ENCODE measurements around the gene TADA2B.

TADA2B gene

DNA sequence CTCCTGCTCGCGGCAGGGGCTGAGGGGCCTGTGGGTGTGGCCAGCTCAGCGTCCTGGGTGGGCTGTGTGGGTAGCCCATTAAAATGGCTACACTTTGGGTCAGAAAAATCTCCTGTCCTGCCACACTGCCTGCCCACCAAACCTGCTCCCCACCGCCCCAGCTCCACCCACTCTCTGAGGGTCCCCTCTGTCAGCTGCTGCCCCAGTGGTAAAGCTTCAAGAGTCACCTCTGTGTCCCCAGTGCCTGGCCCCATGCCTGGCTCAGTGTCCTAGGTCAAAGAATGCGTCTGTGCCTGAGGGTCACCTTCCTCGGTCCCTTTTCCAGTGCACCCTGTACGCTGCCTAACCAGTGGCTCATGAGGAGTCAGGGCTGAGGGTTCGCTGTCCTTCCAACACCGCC, 24.9 kb upstream of the TADA2B start:
- no peak for DNase-seq

DNA sequence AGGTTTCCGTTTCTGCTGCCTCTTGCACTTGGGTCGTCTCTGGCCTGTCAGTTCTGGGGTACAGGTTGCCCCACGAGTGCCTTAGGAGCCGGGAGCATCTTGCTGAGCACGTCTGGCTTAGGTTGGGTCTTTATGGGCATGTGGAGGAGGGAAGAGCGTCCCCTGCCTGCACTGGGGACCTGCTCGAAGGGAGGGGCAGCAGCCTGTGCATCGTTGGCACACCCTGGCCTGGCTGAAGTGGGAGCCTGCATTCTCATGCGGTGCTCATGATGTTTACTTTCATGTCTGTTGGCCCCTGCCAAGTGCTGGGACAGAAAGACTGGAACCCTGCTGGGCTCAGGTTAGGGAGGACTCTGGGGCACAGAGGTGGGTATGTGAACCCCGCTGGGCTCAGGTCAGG, 23.8 kb upstream of the TADA2B start:
- no peak for DNase-seq

DNA sequence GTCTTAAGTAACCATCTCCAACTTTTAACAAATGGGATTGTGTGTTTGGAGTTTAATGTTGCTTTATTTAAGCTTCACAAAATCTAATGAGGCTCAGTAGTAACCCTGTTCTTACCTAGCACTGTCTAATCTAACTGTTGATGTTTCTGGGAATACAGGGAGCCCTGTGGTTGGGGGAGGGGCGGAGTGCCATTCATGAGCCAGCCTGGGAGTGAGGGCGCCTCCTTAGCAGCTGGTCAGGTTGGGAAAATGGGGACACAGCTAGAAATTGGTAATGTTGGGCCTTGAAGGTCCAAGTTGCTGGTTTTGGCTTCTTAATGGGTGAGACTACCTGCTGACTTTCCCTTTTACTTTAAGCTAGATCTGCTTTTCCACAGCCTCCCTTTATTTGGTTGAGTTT, 22.9 kb upstream of the TADA2B start:
- DNase-seq = no peak

DNA sequence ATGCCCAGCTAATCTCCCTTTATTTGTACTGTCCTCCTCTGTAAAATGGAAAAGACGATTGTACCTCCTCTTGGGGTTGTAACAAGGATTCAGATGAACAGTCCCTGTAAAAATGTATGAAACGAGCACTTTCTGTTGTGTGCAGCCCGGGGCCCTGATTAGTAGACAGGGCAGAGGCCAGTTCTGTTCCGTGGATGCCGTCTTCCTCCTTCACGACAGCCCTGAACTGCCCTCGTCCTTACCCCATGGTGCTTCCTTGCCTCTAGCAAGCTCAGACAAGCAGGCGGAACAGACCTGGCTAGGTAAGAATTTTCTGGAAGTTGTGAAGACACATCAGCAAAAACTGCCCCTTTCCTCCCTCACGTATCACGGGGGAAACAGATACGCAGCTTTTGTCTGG, 22.3 kb upstream of the TADA2B start:
- no peak for DNase-seq

DNA sequence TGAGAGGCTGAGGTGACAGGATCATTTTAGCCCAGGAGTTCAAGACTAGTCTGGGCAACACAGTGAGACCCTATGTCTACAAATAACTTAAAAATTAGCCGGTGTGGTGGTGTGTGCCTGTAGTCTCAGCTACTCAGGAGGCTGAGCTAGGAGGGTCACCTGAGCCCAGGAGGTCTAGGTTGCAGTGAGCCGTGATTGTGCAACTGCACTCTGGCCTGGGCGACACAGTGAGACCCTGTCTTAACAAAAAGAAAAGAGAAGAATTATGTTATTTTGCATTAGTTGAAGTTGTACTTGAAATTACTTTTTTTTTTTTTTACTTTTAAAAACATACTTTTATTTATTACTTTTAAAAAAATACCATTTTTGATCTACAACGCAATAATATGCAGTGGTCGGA, 21.8 kb upstream of the TADA2B start:
- no peak for DNase-seq

DNA sequence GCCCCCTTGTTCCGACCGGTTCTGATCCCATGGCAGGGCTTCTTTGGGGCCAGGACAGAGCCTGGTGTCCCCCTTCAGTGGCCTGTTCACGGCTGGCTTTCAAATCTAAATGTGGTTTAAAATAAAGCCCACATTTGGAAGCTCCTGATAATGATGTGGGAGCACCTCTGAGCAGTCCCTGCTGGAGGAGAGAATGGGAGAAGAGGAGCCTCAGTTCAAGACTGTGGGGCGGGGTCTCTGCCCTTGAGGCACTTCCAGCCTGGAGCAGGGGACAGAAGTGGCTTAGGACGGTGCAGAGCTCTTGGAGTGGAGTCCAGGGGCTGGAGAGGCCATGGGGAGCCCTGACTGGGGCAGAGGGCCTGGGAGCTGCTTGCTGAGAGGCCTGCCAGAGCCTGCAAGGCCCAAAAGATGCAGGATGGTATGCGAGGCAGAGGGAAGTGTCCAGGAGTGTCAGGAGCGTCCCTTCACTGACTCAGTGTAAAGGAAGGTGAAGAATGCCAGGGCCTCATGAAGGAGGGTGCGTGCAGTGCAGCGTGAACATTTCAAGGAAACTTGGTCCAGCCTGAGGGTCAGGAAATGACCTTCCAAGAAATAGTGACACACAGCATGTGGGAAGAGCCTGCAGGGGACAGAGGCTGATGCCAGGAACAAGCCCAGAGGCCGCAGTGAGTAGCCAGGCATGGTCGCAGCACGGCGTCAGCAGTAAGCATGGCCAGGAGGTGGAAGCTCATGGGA, 21.1 kb upstream of the TADA2B start:
- no peak for DNase-seq

DNA sequence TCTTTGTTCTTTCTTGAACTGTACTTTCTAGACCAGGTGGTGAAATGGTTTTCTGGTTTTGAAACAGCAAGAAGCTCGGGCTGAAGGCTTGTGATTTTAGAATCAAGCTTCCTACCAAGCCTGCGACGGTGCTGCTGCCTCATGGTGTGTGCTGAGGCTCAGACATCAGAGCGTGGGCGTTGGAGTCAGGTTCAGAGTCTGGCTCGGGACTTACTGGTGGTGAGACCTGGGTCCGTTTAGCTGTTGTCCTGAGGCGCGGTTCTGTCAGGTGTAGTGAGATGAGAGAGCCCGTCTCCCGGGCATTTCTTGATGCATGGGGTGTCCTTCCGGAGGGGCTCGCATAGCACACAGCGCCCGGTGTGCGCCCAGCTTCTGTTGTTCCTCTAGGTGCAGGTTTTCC, 19.7 kb upstream of the TADA2B start:
- no peak for DNase-seq

DNA sequence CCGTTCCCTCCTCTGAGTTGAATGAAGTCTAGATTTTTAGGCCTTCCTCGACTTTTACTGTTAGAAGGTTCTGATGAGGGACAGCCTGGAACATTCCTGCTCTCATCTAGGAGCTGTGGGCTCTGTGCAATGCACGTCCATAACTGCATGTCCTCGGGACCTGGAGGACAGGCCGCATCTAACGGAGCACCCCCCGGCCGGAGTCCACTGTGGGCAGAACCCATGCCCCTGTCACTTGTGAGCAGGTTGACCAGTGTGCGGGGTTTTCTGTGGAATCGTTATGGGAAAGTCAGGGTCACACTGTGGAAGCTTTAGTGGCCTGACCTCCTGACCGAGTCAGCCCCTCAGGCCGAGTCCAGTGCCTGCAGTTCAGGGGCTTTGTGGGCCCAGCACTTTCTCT, 19.3 kb upstream of the TADA2B start:
- no peak for DNase-seq

DNA sequence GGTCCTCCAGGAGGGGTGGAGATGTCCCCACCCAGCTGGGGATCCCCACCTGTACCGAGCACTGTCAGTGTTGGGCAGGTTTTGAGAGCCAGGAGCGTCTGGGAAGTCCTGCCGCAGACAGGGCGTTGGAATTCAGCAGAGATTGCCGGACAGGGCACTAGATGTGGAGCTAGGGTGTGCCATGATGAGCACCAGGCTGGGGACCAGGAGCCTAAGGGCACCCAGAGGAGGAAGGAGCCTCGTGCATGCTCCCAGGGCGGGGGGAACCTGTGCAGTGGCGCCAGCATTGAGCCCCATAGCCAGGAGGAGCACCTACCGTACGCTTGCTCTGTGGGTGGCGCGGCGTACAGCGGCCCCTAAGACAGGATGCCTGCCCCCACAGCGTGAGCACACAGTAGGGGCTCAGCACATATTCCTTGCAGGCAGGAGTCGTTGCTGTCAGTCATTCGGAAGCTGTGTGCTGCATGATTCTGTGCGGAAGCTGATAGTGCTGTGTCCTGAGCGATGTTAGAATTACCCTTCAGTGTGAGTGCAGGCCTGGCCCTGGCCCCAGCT, 18.8 kb upstream of the TADA2B start:
- DNase-seq = no peak

DNA sequence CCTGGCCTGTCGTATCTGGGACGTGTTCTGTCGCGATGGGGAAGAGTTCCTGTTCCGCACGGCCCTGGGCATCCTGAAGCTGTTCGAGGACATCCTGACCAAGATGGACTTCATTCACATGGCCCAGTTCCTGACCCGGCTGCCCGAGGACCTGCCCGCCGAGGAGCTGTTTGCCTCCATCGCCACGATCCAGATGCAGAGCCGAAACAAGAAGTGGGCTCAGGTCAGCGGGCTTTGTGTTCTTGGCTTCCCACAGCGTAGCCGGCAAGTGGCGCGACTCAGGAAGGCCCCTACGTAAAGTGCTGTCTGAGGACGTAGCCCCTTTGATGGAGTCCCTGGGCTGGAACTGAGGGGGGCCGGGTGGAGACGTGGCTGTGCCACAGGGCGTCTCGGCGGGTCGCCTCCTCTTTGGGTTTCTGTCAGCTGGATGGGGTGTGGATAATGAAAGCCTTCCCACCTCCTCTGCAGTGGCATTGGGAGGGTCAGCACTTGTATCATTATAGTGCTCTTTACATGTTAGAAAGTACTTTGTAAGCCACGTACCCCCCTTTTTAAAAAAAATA, 18.1 kb upstream of the TADA2B start:
- no peak for DNase-seq

DNA sequence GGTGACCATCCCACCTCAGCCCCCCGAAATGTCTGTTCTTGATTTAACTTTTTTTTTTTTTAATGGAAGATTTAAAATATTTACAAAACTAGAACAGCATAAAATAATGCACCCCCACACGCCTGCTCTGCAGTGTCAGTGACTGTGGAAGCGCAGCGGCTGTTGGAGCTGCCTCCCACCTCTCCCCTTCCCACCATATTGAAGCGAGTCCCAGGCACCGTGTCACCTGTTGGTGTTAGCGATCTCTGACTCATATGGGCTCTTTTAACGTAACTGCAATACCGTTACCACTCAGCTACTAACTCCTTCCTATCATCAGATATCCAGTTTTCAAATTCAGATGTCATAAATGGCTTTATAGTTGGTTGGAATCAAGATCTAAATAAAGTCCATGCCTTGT, 17.1 kb upstream of the TADA2B start:
- DNase-seq = no peak

DNA sequence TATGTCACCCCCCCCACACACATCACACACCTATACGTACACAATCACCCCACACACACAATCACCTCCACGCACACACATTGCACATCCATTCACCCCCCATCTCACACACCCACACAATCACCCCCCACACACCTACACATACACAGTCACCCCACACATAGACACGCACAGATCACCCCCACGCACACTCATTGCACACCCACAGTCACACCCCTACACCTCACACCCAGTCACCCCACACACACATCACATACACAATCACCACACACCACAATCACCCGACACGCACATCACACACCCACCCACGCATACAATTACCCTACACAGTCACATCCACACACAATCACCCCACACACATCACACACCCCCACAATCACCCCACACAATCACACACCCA, 15.9 kb upstream of the TADA2B start:
- DNase-seq = no peak

DNA sequence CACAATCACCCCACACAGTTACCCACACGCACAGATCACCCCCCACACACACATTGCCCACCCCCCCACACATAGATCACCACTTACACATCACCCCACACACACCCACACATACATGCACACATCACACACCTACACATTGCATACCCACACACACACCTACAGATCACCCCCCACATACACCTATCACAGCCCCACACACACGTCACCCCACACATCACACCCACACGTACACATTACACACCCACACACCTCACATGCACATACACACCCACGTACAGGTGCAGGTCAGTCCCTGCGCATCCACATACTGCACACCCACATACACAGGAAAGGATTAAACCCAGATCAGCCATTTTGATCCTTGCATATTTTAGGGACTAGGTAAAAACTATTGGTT, 15.3 kb upstream of the TADA2B start:
- no peak for DNase-seq

DNA sequence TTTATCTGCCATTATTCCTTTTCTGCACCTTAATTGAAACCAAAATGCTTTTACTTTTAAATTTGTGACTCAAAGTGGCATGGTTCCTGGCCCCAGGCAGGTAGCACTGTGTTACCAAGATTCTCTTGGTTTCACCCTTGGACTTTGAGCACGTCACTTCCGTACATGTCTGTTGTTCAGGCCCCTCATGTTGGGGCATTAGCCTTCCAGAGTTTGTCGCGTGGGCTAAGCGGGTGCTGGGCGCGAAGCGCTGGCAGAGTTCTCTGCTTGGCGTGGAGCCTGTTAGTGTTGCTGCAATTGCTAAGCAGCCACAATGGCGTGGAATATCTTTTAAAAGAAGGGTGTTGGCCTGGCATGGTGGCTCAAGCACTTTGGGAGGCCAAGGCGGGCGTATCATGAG, 14.0 kb upstream of the TADA2B start:
- DNase-seq = no peak

DNA sequence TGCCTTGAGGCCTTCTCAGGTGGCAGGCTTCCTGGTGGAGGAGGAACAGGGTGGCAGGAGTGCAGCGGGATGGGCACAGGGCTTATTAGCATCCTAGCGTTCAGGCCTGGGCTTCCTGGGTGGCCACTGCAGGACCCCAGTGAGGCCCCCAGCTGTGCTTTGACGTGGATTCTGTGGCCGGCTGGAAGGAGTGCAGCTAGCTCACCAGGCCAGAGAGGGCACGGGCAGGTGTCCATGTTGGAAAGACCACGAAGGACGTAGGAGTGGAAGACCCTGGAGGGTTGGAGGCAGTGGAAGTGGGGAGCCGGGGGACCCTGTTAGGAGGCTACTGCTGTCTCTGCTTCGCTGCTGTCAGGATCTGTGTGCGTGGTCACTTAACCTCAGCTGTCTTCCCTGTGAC, 13.3 kb upstream of the TADA2B start:
- DNase-seq = no peak

DNA sequence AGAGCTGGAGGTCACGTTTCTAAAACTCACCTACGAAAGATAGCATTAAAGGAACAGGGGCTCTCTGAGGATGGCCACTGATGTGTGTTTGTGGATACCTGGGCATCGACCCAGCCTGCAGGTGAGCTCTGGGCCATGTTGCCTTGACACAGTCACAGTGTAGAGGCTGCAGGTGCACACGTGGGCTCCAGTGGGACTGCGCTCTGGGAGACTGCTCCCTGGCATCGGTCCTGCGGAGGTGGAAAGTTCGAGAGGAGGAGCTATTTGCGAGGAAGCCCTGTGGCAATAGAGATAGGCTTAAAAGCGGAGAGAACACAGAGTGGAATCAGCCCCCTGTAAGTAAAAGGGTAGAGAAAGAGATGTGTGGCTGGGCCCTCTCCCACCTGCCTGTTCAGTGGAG, 12.3 kb upstream of the TADA2B start:
- no peak for DNase-seq

DNA sequence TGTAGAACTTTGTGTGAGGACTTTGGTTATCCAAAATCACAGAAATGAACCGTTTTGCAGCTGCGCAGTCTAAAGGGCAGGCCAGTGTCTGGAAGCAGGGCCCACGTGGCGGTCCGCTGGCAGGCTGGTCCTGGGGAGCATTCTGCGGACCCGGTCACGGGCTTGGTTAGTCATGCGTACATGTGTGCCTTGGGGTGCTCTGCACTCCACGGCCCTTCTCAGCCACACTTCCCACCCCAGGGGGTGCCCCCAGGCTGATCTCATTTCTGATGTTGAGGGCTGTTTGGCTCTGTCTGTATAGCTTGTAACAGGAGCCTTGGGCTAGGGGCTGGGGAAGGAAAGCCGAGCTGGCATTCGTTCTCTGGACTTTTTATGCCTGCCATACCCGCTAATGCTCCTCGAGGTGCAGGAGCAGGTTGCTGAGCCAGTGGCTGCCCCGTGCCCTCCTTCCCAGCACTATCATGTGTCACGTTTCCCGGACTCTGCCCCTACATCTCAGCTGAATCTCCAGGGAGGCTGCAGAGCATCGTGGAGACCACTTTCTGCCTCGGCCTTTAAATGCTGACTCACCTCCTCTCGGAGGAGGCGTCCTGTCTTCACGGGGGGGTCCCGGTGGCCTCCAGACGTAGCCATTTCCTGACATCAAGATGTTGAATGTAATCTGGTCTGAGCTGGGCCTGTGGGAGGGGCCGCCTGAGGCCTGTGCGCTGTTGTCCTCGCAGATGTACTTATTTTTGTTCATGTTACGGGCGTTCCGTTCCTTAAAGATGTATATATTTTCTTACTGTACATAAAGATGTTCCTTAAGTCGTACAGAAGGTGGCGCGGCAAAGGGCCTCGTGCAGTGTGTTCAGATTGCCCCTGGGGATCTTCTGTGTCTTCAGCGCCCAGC, 11.4 kb upstream of the TADA2B start:
- DNase-seq = no peak

DNA sequence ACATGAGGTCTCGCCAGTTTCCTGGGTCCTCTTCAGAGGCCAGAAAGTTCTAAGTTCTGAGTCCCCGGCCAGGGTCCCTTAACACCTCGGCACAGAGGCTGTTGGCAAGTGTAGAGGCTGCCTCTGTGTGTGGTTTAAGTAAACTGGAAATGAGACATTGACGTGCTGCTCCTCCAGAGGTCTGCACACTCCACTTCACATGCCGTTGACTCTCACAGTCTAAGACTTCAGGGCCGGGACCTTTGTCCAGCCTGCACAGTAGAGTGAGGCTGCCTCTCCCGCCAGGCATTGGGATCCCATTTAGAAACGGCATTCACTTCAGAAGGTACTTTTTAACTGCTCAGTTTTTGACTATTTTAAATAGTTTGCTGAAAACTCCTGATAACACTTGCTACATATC, 10.6 kb upstream of the TADA2B start:
- DNase-seq = no peak

DNA sequence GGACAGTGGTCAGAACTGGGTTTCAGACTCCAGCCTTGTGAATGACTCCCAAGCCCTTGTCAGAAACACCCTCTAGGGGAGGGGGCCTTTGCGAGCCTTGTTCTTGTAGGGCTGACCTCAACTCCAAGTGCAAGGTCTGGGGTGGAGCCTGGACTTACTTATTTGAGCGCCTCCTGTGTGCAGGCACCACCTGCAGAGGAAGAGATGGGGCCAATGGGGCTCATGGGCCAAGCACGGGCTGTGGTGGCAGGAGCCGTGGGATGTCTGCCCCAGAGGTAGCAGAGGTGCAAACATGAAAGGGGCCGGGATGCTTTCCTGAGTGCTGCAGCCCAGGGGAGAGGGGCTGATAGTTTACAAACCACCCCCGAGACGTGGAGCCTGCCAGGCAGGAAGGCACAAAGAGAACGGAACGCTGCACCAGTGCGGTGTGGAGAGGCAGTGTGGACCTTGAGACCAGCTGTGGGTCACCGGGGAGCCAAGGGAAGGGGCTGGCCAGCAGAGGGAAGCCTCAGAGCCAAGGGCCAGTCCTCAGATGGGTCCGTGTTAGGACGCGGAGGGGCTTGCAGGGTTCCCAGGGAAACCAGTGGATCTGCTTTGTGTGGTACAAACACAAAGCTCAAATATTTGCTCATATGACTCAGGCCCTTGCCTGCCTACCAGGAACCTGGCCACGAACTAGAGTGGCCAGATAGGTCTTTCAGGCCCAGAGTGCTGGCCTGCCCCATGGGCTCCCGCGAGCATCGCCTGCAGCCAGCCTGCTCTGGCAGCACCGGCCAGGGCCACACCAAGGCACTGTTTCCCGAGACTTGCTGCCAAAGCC, 8.7 kb upstream of the TADA2B start:
- no peak for DNase-seq

DNA sequence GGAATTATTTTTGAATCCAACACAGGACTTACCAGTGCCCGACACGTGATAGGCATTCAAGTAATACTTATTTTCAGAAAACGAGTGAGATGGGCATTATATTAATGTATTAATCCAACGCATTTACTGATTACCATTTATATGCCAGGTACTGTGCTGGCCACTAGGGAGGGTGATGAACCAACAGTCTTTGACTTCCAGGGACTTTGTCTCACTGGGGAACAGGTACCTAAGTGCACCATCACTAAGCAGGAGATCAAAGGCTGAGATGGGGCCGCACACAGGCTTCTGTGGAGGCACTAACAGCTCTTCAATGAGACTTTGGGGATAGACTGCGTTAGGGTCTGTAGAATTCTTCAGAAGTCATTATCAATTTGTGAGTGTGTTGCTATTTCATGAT, 5.7 kb upstream of the TADA2B start:
- no peak for DNase-seq

DNA sequence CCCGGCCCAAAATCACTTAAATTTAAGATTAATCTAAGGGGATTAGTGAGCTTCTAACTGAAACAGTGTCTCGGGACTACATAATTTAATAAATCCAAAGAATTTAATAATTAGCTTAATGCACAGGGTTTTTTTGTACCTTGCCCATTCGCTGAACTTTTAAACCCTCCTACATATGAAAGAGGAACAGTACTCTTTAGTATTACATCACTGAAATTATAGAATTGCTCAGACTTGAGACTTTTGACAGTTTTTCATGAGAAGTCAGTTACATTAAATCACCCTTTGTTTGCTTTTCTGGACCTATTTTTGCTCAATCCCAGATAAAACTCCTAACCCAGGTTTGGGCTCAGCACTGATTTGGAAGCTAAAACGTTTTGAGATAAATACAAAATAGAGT, 2.4 kb upstream of the TADA2B start:
- no peak for DNase-seq

DNA sequence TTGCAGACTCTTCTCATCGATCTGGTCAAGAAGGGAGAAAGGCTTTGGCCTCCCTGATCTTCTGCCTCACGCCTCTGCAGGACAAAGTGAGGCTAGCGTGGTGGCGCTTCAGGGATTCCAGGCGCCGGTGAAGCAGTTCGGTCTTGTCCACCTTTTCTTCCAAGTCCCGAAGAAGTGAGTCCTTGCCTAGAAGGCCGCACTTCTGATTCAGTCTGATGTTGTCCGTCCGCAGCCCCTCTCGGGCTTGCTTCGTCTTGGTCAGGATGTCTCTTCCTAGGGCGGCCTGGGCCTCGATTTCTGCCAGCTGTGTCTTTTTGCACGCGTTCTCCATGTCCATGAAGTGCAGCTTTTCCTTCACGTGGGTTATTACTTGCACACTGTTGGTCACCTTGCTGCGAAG, 1.9 kb upstream of the TADA2B start:
- no peak for DNase-seq

Measured in activated T-cell treated with anti-CD3 and anti-CD28 coated beads for 4 hours (primary cell).